Stimulated activated CD4-positive, alpha-beta T cell treated with anti-CD3 and anti-CD28 coated beads, TNF-alpha, amount 100 ng/mL, for 48 hours (primary cell): Measurements from ENCODE around the gene VAT1L.
"Not testable (repeated sequence)": the region's sequence is repeated elsewhere in the genome, so short reads cannot be mapped to it uniquely, and the experiment has no call there.

Experiments used
- DNase-seq, 3 donors: peaks; one replicate each; pipeline ENCODE4 v3.0.0-alpha.2; 2020; ENCODE audit warnings: low read depth in 3 of 3

The VAT1L gene

DNA sequence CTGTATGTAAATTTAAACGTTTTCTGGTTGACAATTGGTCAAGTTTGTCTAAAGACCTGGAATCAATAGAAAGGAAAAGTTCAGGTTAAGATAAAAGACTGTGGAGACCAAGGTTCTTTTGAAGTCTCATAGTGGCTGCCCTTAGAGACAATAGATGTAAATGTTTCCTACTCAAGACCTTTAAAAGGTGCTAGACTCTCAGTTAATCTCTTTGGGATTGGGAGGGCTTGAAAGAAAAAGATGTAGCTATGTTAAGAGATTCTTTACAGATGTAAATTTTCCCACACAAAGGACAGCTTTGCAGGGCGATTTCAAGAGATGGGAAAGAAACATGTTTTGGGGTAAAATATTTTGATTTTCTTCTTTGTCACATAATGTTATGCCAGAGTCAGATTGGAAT lies 204.0 kb downstream of the VAT1L start:
- DNase-seq = not testable (repeated sequence)

DNA sequence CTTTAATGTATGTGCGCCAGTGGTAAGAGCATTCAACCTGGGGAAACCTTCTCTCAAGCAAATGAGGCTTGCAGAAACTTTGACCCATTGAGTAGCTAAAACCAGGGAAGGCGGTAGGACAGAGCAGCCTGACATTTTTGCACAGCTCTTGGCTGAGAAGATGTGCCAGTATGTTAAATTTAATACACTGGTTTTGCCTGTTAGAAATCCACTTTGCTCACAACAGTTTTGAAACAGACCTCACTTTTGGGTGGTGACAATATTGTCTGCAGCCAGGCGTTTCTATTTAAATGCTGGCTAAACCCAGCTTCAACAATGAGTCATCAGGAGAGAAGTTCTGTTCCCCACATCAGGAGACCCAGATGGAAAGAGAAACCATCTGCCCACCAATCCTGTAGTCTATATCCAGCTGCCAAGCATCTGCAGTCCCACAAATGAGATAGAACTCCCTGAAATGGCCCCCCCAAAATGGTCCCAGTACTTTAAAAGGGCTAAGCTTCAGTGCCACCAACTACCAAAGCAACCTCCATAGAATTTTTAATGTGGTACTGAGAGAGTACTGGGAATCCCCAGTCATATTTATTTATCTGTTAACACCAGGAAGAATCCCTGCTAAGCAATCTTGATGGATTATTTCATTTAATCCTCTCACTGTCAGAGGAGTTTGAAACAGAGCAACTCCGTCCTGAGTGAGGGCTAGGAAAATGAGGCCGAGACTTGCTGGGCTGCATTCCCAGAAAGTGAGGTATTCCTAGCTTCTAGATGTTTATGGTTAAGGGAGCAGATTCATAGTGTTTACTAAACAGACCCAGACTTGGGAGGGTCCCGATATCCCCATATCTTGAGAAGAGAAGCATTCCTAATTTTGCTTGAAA lies 205.0 kb downstream of the VAT1L start:
- no peak for DNase-seq

DNA sequence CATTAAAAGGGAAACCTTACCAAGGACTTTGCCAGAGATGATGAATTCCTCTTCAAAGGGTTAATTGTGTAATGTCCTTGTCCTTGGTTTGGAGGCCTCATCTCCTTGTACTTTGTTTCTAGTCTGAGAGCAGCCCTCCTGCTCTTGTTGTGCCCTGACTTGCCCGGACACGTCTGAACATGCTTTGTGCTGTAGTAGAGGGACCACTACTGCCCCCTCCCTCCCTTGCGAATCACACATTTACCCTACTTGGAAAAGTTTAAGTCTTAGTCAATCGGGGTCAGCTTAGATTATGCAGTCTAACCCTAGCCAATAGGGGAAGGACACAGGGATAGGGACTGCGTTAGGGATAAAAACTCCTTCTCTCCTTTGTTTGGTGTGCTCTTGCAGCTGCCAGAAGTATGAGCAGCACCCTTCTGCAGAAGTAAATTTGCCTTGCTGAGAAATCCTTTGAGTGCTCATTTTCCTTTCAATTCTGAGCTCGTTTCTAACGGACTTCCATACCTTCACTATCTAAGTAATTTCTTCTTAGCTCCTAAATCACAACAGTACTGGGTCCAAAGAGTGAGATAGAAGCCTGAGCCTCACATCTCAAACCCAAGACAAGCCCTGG lies 207.6 kb downstream of the VAT1L start:
- DNase-seq = no peak

DNA sequence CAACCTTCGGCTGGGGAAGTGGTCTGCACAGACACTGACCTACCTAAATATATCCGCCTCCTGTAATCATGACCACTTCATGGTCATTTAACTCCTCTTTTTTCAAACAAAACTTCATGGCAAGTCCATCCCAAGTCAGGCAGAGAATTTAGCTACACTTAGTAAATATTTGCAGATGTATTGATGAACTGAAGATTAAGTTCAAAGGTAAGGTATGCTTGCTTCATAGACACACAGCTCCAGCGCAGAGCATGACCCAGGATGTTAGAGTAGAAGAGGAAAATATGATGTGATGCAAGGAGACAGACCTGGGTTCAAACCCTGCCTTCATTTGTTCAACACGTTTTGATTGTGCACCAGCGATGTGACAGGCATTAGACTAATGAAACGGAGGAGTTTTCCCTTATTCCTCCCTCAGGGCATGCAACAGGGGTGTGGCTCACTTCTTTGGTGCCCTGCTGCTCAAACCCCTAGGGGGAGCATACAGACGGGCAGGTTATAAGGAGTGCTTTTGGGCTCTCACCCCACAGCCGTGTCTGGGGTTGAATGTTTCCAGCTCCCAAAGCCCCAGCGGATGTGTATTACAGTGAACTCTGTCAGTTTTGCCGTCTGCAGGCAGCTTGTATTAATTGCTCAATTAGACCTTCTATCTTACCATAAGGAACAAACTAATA lies 210.1 kb downstream of the VAT1L start:
- no peak for DNase-seq

DNA sequence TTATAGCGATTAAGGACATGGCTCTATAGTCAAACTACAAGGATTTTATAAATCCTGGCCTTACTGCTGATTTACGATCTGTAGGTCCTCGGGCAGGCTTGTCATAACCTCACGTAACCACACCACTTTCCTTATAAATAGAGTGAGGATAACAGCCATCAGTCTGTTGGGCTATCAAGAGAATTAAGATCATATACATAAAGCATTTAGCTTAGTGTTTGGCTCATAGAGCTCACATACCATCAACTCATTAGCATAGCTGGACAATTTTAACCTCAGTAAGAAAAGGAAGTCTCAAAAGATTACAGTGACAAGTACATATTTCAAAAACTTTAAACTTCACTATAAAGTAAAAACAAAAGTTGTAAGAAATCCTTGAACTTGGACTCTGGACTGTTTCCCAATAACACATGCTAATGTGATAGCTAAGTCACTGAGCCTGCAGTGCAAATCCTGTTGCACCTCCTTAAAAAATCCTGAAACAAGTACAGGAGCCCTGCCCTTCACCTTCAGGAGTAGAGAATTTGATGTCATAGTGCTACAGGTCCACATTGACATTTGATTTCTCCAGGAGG lies 213.2 kb downstream of the VAT1L start:
- DNase-seq = no peak

DNA sequence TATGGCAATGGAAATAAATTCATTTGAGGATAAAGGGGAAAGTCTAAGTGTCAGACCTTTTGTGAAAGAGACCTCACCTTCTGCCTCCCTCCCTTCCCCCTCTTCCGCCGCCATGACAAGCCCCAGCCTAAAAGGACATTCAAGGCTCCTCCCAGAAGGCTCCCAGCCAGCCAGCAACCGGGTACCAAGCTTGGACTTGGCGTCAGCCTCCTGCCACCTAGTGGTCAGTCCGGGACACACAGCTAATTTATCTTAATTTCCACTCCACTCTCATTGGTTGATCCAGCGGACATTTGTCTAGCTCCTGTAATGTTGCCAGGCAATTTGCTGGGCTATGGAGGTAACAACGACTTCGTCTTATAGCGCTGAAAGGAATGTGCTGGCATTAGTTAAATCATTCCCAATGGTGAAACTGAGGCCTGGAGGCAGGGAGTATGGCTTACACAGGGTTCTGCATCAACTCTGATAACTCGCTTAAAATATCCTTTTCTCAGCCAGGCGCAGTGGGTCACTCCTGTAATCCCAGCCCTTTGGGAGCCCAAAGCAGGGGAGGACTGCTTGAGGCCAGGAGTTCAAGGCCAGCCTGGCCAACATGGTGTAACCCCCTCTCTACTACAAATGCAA lies 214.7 kb downstream of the VAT1L start:
- DNase-seq = peak; percentile 61 to 73 (median 64)

DNA sequence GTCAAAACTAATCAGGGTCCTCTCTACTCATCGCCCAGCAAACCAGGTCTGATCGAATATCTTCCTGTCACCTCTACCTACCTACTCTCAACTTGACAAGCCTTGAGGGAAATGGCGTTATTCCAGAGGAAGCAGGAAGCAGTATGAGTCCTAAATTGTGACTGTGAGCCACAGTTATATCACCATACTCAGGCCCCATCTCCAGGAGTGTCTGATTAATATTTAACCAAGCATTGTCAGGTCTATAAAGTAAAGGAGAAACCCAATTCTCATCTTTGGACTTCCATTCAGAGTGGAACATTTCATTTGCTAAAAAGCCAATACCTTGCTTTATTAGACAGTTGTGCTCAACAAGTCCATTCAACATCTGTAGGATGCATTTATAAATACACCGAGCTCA lies 216.2 kb downstream of the VAT1L start:
- no peak for DNase-seq

DNA sequence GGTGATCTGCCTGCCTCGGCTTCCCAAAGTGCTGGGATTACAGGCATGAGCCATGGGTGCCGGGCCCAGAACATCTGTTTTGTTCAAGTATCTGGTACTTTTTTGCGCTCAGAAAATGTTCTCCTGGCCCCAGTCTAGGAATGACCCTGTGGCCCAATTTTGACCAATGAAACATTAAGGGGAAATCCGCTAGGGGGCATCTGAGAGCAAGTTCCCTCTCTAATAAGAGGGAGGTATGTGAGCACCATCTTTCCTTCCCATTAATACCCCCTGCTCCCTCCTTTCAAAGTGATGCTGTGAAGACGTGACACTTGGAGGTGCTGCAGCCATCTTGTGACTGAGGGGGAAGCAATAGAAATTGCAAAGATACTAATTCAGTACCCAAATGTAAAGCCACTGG lies 217.5 kb downstream of the VAT1L start:
- peak in 1 of 3 donors; percentile 9 for DNase-seq

DNA sequence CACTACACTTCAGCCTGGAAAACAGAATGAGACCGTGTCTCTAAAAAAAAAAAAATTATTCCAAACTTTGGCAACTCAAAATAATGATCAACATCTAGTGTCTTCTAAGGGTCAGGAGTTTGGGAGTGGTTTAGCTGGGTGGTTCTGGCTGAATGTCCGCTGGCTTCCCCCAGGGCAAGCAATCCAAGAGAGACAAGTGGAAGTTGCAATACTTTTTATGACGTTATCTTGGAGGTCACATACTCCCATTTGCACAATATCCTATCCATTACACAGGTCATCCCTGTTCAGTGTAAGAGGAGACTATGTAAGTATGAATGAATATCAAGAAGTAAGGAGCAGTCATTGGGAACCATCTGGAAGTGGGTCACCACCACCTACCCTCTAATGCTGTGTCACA lies 218.8 kb downstream of the VAT1L start:
- no peak for DNase-seq

DNA sequence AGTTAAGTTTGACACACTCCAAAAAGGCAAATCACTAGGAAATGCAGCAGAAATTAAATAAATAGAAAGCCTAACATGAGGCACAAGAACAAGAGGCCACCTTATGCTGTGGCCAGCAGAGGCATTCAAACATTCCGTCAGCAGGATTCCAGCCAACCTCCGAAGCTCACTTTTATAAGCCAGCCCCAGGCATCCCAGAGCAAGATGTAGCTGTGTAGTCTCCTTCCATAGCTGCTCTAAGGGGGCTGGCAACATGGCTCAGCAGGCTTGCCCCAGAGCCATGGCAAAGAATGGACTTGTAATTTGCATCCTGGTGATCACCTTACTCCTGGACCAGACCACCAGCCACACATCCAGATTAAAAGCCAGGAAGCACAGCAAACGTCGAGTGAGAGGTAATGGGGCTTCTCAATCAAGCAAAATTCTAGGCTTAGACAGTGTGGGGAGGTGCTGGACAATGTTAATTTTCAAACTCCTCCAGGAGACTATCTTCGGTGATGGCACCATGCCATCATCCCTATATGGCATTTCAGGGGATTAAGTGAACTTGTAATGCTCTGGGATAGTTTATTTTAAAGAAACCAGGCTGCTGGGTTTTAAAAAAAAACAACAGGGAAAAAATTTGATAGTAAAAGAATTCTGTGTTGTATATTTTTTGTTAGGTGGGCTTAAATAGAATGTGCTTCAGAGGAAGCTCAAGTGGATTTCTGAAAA lies 234.1 kb downstream of the VAT1L start, which contains the start of gene CLEC3A:
CLEC3A (plus strand) TSS at position 202 of the 714 bp plus-strand sequence; CDS start at position 281, 79 bp downstream.
- no peak for DNase-seq

DNA sequence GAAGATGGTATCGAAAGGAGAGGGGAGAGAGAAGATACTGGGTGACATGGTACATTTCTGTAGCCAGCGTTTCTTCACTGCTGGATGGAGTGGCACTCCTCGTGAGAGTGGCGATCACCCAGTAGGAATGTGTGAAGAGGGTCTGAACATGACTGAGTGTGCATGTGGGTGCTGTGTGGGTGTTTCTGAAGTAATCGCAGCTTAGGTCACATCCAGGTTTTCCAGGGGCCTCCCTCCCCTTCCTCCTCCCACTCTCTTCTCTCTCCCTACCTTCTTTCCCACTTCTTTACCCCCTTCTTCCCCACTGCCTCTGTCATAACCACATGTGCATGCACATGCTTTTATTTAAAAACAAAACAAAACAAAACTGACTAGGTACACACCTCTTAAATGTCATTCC lies 235.8 kb downstream of the VAT1L start:
- DNase-seq = no peak

DNA sequence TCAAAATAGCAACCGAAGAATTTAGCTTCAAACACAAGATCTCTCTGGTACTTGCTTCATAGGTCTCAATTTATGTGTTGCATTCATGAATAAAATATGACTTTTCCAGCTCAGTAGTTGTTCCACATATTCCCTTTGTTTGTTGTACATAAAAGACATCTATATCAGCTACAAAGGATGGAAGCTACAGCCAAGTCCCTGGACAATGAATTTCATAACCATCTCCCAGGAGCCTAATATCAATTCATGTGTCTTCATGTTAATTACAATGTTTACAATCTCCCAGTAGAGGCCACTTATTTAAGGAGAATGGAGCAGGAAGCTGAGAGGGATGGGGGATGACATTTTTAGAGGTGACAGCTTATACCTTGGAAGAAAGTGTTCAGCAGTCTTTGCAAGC lies 237.3 kb downstream of the VAT1L start:
- no peak for DNase-seq

DNA sequence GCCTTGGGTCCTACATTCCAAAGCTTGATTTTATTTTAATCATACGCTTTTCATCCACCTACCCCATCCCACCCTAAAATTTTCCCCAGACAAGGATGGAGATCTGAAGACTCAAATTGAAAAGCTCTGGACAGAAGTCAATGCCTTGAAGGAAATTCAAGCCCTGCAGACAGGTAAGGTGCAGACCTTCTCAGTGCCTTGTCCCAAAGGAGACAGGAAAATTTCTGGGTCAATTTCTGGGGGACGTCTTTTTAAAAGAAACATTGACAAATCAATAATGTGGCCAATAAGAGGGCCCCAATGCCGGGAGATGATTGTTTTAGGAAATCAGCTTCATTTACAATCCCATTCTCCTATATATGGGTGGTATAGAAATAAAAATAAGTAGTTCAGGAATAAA lies 239.7 kb downstream of the VAT1L start:
- DNase-seq = no peak
